ENCODE data around the gene IL15RA.

GRCh38 chr10:6008497-6009142, 31.3 kb upstream of the IL15RA start:
- TF ChIP-seq CTCF (IDR thresholded peaks at IDR 0.05; ENCODE audit: borderline replicate concordance, extremely low read depth, low read length, poor library complexity, severe bottlenecking), result no peak
- TF ChIP-seq EZH2 (IDR thresholded peaks at IDR 0.05; ENCODE audit: borderline replicate concordance, low read depth, low read length, severe bottlenecking), result no peak
